ENCODE results near the gene CNTN4. TPM values are rescaled to one million over a fixed set of nuclear protein-coding genes. Genes with fewer than 3 reads are reported as not detected.

CNTN4 gene
- total and polyA plus RNA-seq, 2 of the 8 experiments (the other 6 are each of a cell fraction or from before 2014, with no cell fraction given) = 0.41 to 2.2 TPM

- CTCF ChIA-PET (ENCODE audit: partially characterized antibody) = interaction anchor here (1.1 to 1.4 kb wide), 3 partner anchors 11 to 150 kb away, joined by 3 to 5 read pairs (median 4); no protein-coding TSS in a partner anchor
- no peaks in the 10 kb centered on the region for H4K20me1 ChIP-seq (replicated peaks in 1 of 2; ENCODE audit: control insufficient read depth in 1 of 2, insufficient read depth in 2 of 2, low read length in 2 of 2)
- no peak overlapping the region for H3K4me3 ChIP-seq (ENCODE audit: extremely low read depth in 1 of 4, insufficient read depth in 2 of 4, low read depth in 3 of 4, low read length in 4 of 4)
- no peak overlapping the region for H3K23ac ChIP-seq (ENCODE audit: insufficient read length)
- no peak overlapping the region for H2BK5ac ChIP-seq (ENCODE audit: low read depth, low read length)
- no peak overlapping the region for H3K14ac ChIP-seq (ENCODE audit: insufficient read length)
- H4K8ac ChIP-seq (ENCODE audit: extremely low read depth, insufficient read depth, low read length) = no peak overlapping the region
- peaks cover 2 to 5% (median 4%) of the 10 kb centered on the region in 4 experiments; a peak in 3 of 7 replicates for H3K4me1 ChIP-seq (replicated peaks in 1 of 4; ENCODE audit: control insufficient read depth in 3 of 4, insufficient read depth in 4 of 4, low read length in 3 of 4)
- TF ChIP-seq POU5F1 (IDR thresholded peaks at IDR 0.05; ENCODE audit: low read depth, low read length) = no peak
- no peak for TF ChIP-seq ASH2L (IDR thresholded peaks at IDR 0.05; ENCODE audit: low read length)
- TF ChIP-seq RAD21 (IDR thresholded peaks at IDR 0.05 in 1 of 2, conservative IDR thresholded peaks at IDR 0.05 in 1 of 2; ENCODE audit: low read depth in 2 of 2, low read length in 2 of 2) = no peak
- TF ChIP-seq YY1 (IDR thresholded peaks at IDR 0.05; ENCODE audit: low read depth, low read length) = no peak
- TF ChIP-seq TBP (IDR thresholded peaks at IDR 0.05; ENCODE audit: low read depth, low read length) = no peak
- TF ChIP-seq E2F6 (IDR thresholded peaks at IDR 0.05) = no peak
- TF ChIP-seq TEAD4 (IDR thresholded peaks at IDR 0.05; ENCODE audit: low read depth, low read length) = no peak
- no peak for TF ChIP-seq POLR2AphosphoS5 (IDR thresholded peaks at IDR 0.05; ENCODE audit: low read depth, low read length)
- TF ChIP-seq RBBP5 (IDR thresholded peaks at IDR 0.05; ENCODE audit: borderline replicate concordance, low read depth, low read length) = no peak
- no peak for TF ChIP-seq KDM4A (IDR thresholded peaks at IDR 0.05; ENCODE audit: low read depth, low read length, severe bottlenecking)
- TF ChIP-seq ATF3 (IDR thresholded peaks at IDR 0.05; ENCODE audit: insufficient read depth, low read depth, low read length) = no peak
- no peak for TF ChIP-seq HDAC2 (IDR thresholded peaks at IDR 0.05; ENCODE audit: borderline replicate concordance in 1 of 2, low read depth in 2 of 2, low read length in 2 of 2)
- no peak for TF ChIP-seq GTF2F1 (IDR thresholded peaks at IDR 0.05; ENCODE audit: borderline replicate concordance, low read depth, low read length)
- TF ChIP-seq BCL11A (IDR thresholded peaks at IDR 0.05; ENCODE audit: low read depth in 2 of 2, low read length in 2 of 2) = no peak
- DNase-seq (ENCODE audit: low read depth in 1 of 2, low spot score in 2 of 2) = no peak
- no peaks in the 10 kb centered on the region for H3K79me2 ChIP-seq (ENCODE audit: control insufficient read depth in 1 of 2, insufficient read depth in 2 of 2, low read length in 2 of 2)
- H3K23me2 ChIP-seq (ENCODE audit: low read depth, low read length) = no peaks in the 10 kb centered on the region
- POLR2A ChIA-PET (ENCODE audit: partially characterized antibody) = no interaction called here
- no peak overlapping the region for H2BK15ac ChIP-seq (ENCODE audit: low read length)
- H3K36me3 ChIP-seq (ENCODE audit: control insufficient read depth in 2 of 4, insufficient read depth in 4 of 4, low read length in 3 of 4) = no peaks in the 10 kb centered on the region
- no peak overlapping the region for H4K91ac ChIP-seq (replicated peaks; ENCODE audit: insufficient read length, low read length)
- H2BK12ac ChIP-seq (ENCODE audit: low read depth, low read length) = no peak overlapping the region
- H3K27me3 ChIP-seq (replicated peaks in 1 of 4; ENCODE audit: control insufficient read depth in 3 of 4, extremely low read depth in 1 of 4, insufficient read depth in 3 of 4, low read length in 3 of 4) = no peaks in the 10 kb centered on the region
- no peak overlapping the region for H2AFZ ChIP-seq (ENCODE audit: low read length)
- H3K18ac ChIP-seq (ENCODE audit: extremely low read depth, low read length) = no peak overlapping the region
- no peak for FAIRE-seq
- no peaks in the 10 kb centered on the region for H3K79me1 ChIP-seq (ENCODE audit: low read depth, low read length)
- no peak overlapping the region for H3K9ac ChIP-seq (replicated peaks in 1 of 4; ENCODE audit: extremely low read depth in 1 of 4, low read depth in 3 of 4, low read length in 3 of 4)
- H3K9me3 ChIP-seq (ENCODE audit: insufficient read depth in 2 of 2, low read depth in 1 of 2, low read length in 1 of 2) = no peaks in the 10 kb centered on the region
- H3K4ac ChIP-seq (replicated peaks; ENCODE audit: insufficient read length, low read depth, low read length) = no peak overlapping the region
- no peak overlapping the region for H3K56ac ChIP-seq (replicated peaks; ENCODE audit: insufficient read length, low read depth, low read length)
- H3K27ac ChIP-seq (ENCODE audit: low read depth, low read length) = no peak overlapping the region
- no peak overlapping the region for H4K5ac ChIP-seq (ENCODE audit: insufficient read length, low read depth, low read length)
- H2BK20ac ChIP-seq (ENCODE audit: low read length) = no peak overlapping the region
- H2AK5ac ChIP-seq (ENCODE audit: low read depth, low read length) = no peak overlapping the region
- H2BK120ac ChIP-seq (replicated peaks; ENCODE audit: low read depth, low read length) = no peak overlapping the region
- H3K4me2 ChIP-seq (ENCODE audit: insufficient read depth in 1 of 2, low read depth in 2 of 2, low read length in 2 of 2) = no peak overlapping the region
These were observed 672.5 kb downstream of the CNTN4 start for GRCh38 chr3:2771193-2771592.
